OCI-LY7 (cell line): Measurements from ENCODE around the gene ARPC2. TPM values are rescaled to one million over a fixed set of nuclear protein-coding genes. Genes with fewer than 3 reads are reported as not detected.

Source experiments
- BruUV-seq: library from RNA; stranded (reverse); fragments of 400-500 nt; replicated peaks from 2 replicates; lab custom pipeline; 2021; lab: Mats Ljungman, UMichigan
- CTCF ChIA-PET: fragments of 300-600 bp; sonication (Branson Sonifier 250); formaldehyde crosslinking; loops from one replicate; lab custom pipeline; 2022; ENCODE audit warnings: antibody characterized with exemption; ENCODE audit not compliant: unreplicated experiment; lab: Charles Lee
- POLR2A ChIA-PET: fragments of 300-600 bp; sonication (Branson Sonifier 250); formaldehyde crosslinking; loops from one replicate; lab custom pipeline; 2022; ENCODE audit warnings: antibody characterized with exemption; lab: Charles Lee
- DNase-seq: peaks from one replicate; pipeline ENCODE4 v3.0.0-alpha.2; 2015; ENCODE audit warnings: low spot score
- H2AFZ ChIP-seq: fragments of 200-600 bp; sonication (generic), shearing (Covaris generic); 2 replicates; pipeline ENCODE4 v1.6.1; 2014; ENCODE audit warnings: mild to moderate bottlenecking, antibody characterized with exemption, low read length, moderate library complexity
- H3K27ac ChIP-seq: fragments of 200-600 bp; sonication (generic); 2 replicates; pipeline ENCODE4 v1.5.1; 2014; ENCODE audit warnings: mixed run types, low read depth, mild to moderate bottlenecking, moderate library complexity, low read length, inconsistent platforms; ENCODE audit not compliant: poor library complexity, severe bottlenecking
- H3K36me3 ChIP-seq: fragments of 200-600 bp; sonication (generic); 2 replicates; pipeline ENCODE4 v1.6.1; 2014; ENCODE audit warnings: mild to moderate bottlenecking, antibody characterized with exemption, low read length, moderate library complexity, mixed read lengths; ENCODE audit not compliant: insufficient read depth
- H3K4me1 ChIP-seq: fragments of 200-600 bp; sonication (generic); 2 replicates; pipeline ENCODE4 v1.5.1; 2014; ENCODE audit warnings: mild to moderate bottlenecking, low read length; ENCODE audit not compliant: insufficient read depth, poor library complexity, severe bottlenecking
- H3K4me2 ChIP-seq: fragments of 200-600 bp; sonication (generic); 2 replicates; pipeline ENCODE4 v1.6.1; 2014; ENCODE audit warnings: mild to moderate bottlenecking, low read length
- H3K4me3 ChIP-seq: fragments of 200-600 bp; sonication (generic); 2 replicates; pipeline ENCODE4 v1.5.1; 2014; ENCODE audit warnings: mild to moderate bottlenecking, low read depth, low read length; ENCODE audit not compliant: poor library complexity, severe bottlenecking
- H3K79me2 ChIP-seq: fragments of 200-600 bp; sonication (generic); 2 replicates; pipeline ENCODE4 v1.6.1; 2016; ENCODE audit warnings: low read depth, mild to moderate bottlenecking, low read length, moderate library complexity, mixed read lengths; ENCODE audit not compliant: insufficient read depth
- H3K9me2 ChIP-seq: fragments of 200-600 bp; sonication (generic); 2 replicates; pipeline ENCODE4 v1.6.1; 2016; ENCODE audit warnings: mild to moderate bottlenecking, low read length, mixed read lengths; ENCODE audit not compliant: insufficient read depth
- H3K9me3 ChIP-seq: fragments of 200-600 bp; sonication (generic); 2 replicates; pipeline ENCODE4 v1.6.1; 2014; ENCODE audit warnings: mild to moderate bottlenecking, mixed run types, low read length, mixed read lengths
- H4K20me1 ChIP-seq: fragments of 200-600 bp; sonication (generic); 2 replicates; pipeline ENCODE4 v1.6.1; 2014; ENCODE audit warnings: mild to moderate bottlenecking, antibody characterized with exemption, low read length, moderate library complexity, mixed read lengths; ENCODE audit not compliant: insufficient read depth
- EZH2phosphoT487 ChIP-seq: fragments of 200-600 bp; sonication (generic); IDR thresholded peaks from 2 replicates; pipeline ENCODE4 v1.6.1; 2018; ENCODE audit warnings: low read depth, borderline replicate concordance, mild to moderate bottlenecking, mixed run types, antibody characterized with exemption, low read length, moderate library complexity, mixed read lengths
- intact Hi-C: fragments of 100-400 bp; cut with micrococcal nuclease; formaldehyde crosslinking; loops from one replicate; pipeline ENCODE4 v1.10.0; 2022; ENCODE audit not compliant: unreplicated experiment
- total RNA-seq, 2 experiments: library from RNA; depleted of rRNA in 1 of 2; stranded (reverse); fragments of >200 nt in 1 of 2; shearing (Covaris generic) in 1 of 2; gene quantifications; 2 replicates each; pipeline ENCODE4 v1.2.3, GENCODE V29; 2014 to 2022
- TF ChIP-seq, protein P1 (sequence below): fragments of 200-600 bp; sonication (generic); conservative IDR thresholded peaks from 2 replicates; pipeline ENCODE4 v1.5.1; 2014; ENCODE audit warnings: mild to moderate bottlenecking, antibody characterized with exemption, low read length, moderate library complexity, mixed read lengths

ARPC2 gene
- total RNA-seq, 2 experiments from 2014 or later: 264 to 545 TPM

DNA sequence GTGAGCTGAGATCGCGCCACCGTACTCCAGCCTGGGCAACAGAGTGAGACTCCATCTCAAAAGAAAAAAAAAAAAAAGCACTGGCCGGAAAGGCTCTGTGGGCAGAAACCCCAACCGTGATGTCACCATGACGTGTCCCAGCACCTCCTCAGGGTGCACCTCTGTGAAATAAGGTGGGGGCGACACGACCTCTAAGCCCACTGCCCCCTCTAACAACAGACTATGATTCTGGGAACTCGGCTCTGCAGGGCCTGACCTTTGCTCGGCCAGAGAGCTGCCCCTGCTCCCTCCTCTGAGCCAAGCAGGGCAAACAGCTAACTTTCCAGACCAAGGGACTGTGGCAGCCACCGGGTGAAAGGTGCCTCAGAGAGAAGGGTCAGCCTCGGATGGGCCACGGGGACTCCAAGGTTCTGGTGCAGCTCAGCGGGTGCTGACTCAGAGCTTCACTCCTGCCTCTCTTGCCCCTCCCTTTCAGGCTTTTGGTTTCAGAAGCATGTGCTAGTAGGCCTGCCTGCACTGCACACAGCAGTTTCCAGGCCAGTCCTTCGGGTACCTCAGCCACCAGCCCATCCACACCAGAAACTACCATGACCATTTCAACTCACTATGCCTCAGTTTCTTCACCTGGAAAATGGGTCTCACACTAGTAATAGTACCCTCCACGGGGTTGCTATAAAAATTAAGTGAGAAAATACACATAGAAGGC is 67.3 kb downstream of the ARPC2 start:
- TF ChIP-seq EZH2phosphoT487: no peak
- TF ChIP-seq, protein P1, sequence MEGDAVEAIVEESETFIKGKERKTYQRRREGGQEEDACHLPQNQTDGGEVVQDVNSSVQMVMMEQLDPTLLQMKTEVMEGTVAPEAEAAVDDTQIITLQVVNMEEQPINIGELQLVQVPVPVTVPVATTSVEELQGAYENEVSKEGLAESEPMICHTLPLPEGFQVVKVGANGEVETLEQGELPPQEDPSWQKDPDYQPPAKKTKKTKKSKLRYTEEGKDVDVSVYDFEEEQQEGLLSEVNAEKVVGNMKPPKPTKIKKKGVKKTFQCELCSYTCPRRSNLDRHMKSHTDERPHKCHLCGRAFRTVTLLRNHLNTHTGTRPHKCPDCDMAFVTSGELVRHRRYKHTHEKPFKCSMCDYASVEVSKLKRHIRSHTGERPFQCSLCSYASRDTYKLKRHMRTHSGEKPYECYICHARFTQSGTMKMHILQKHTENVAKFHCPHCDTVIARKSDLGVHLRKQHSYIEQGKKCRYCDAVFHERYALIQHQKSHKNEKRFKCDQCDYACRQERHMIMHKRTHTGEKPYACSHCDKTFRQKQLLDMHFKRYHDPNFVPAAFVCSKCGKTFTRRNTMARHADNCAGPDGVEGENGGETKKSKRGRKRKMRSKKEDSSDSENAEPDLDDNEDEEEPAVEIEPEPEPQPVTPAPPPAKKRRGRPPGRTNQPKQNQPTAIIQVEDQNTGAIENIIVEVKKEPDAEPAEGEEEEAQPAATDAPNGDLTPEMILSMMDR: no peak
- Histone ChIP-seq H3K27ac (no peak overlapping the region), H3K79me2 (peaks cover 43% of the 10 kb centered on the region; the same call in 1 of the 2 replicates), H3K9me3 (no peaks in the 10 kb centered on the region), H2AFZ (no peak overlapping the region), H3K9me2 (no peaks in the 10 kb centered on the region), H4K20me1 (no peaks in the 10 kb centered on the region), H3K4me3 (no peak overlapping the region), H3K4me2 (no peak overlapping the region), H3K4me1 (peaks cover 41% of the 10 kb centered on the region), H3K36me3 (peaks cover 37% of the 10 kb centered on the region)
- ChIA-PET CTCF (interaction anchor here (0.6 to 0.8 kb wide), 2 partner anchors 9 to 12 kb away, joined by 3 read pairs; no protein-coding TSS in a partner anchor), POLR2A (interaction anchor here (0.7 kb wide), 1 partner anchor 73 kb away, joined by 3 read pairs; no protein-coding TSS in a partner anchor)
- DNase-seq: no peak
- intact Hi-C loops: no loop called here
- no TSS peak for BruUV-seq

GRCh38 chr2:218285604-218286003 is 68.6 kb downstream of the ARPC2 start:
- H4K20me1 ChIP-seq: no peaks in the 10 kb centered on the region
- H3K4me1 ChIP-seq: peaks cover 54% of the 10 kb centered on the region
- peaks cover 57% of the 10 kb centered on the region for H3K79me2 ChIP-seq
- no peaks in the 10 kb centered on the region for H3K9me3 ChIP-seq
- H3K4me3 ChIP-seq: no peak overlapping the region
- TF ChIP-seq EZH2phosphoT487: no peak
- no peaks in the 10 kb centered on the region for H3K9me2 ChIP-seq
- H3K36me3 ChIP-seq: peaks cover 24% of the 10 kb centered on the region
- DNase-seq: no peak
- no TSS peak for BruUV-seq
- POLR2A ChIA-PET: interaction anchor here (1.0 to 3.8 kb wide), 7 partner anchors 8 to 115 kb away, joined by 3 to 35 read pairs (median 4); partner anchors contain the start of genes AAMP, CTDSP1 and PNKD
- CTCF ChIA-PET: interaction anchor here (0.6 to 2.5 kb wide), 2 partner anchors 12 to 14 kb away, joined by 3 to 9 read pairs; no protein-coding TSS in a partner anchor
- intact Hi-C loops: no loop called here
- H3K4me2 ChIP-seq: peak overlapping the region; percentile 75
- peak overlapping the region; percentile 59 for H3K27ac ChIP-seq
- no peak overlapping the region for H2AFZ ChIP-seq

- Histone ChIP-seq H3K4me1 (peaks cover 63% of the 10 kb centered on the region), H3K9me2 (no peaks in the 10 kb centered on the region), H3K4me3 (peak overlapping the region; percentile 59), H3K27ac (peak overlapping the region; percentile 59), H4K20me1 (no peaks in the 10 kb centered on the region), H3K36me3 (peaks cover 18% of the 10 kb centered on the region; the same call in 1 of the 2 replicates), H2AFZ (no peak overlapping the region), H3K4me2 (peak overlapping the region; percentile 75), H3K9me3 (no peaks in the 10 kb centered on the region), H3K79me2 (peaks cover 58% of the 10 kb centered on the region)
- POLR2A ChIA-PET: interaction anchor here (0.6 to 3.8 kb wide), 13 partner anchors 11 to 371 kb away, joined by 3 to 35 read pairs (median 4); partner anchors contain the start of genes AAMP, CTDSP1 and PNKD
- TF ChIP-seq, protein P1: no peak
- TF ChIP-seq EZH2phosphoT487: no peak
- no TSS peak for BruUV-seq
- peak; percentile 78 for DNase-seq
- intact Hi-C loops: loop anchor here (1.0 kb wide), 1 partner anchor 15 kb away; no protein-coding TSS in a partner anchor
- CTCF ChIA-PET: interaction anchor here (0.5 to 2.5 kb wide), 8 partner anchors 13 to 115 kb away, joined by 3 to 9 read pairs (median 4); no protein-coding TSS in a partner anchor
Measured at GRCh38 chr2:218286570-218287459, 69.8 kb downstream of the ARPC2 start.
